HG02973 (cell line): ENCODE measurements around the gene ADGRG3.

Experiments
- ATAC-seq: cut with Tn5 transposase; IDR thresholded peaks from one replicate; pipeline ENCODE4 v1.9.1; 2021; ENCODE audit warnings: moderate library complexity; ENCODE audit not compliant: unreplicated experiment

ADGRG3 gene

DNA sequence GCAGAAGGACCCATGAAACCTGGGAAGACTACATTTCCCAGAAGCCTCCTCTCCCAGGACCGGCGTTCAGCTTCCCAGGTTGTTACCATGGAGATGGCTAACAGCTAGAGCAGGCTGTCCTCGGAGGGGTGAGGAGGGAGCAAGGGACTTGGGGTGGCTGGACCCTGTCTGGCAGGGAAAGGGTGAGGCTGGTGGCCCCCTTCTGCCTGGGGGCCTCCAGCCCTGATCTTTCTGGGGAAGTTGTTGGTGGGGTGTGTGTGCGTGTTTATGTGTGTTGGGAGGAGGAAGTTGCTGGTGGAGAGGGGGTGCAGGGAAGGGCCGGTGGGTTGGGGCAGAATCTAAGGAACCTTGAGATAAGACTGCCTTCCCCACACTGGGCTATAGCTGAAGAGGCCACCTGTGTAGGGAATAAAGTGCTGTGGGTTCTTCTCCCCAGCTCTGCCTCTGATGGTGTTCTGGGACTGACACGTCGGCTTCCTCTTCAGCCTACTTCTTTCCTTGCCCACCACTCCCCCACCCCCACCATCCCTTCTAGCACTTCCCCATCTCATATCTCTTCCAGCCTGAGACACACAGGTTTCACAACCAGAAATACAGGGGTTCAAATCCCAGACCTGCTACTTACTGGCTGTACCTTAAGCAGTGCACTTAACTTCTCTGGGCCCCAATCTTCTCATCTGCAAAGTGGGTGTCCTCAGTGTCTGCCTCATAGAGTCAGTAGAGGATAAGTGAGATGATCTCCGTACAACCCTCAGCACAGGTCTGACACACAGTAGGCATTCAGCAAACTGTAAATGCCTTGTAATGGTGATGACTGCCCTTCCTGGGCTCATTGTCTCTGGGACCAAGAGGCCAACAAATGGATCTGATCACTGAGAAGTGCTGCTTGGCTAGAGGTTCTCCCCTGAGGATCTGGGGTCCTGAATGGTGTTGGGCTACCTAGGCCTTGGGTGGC lies 26.9 kb downstream of the ADGRG3 start, which contains the start of gene DRC7:
TSS of gene DRC7 (plus strand) at position 82 of the 955 bp plus-strand sequence. CDS start 3,144 bp downstream, outside the sequence.
- ATAC-seq, result no peak

- ATAC-seq, result no peak
These were observed 27.6 kb downstream of the ADGRG3 start for GRCh38 chr16:57695680-57696069.

GRCh38 chr16:57696240-57696639 lies 28.1 kb downstream of the ADGRG3 start:
- no peak for ATAC-seq

- ATAC-seq, result no peak
These were observed 29.9 kb downstream of the ADGRG3 start for GRCh38 chr16:57697896-57698537.

- ATAC-seq, result no peak
These were observed 30.8 kb downstream of the ADGRG3 start for GRCh38 chr16:57698812-57699405.

- ATAC-seq, result no peak
These were observed 31.4 kb downstream of the ADGRG3 start for GRCh38 chr16:57699481-57699880.

GRCh38 chr16:57699899-57700298 lies 31.8 kb downstream of the ADGRG3 start:
- ATAC-seq, result no peak

DNA sequence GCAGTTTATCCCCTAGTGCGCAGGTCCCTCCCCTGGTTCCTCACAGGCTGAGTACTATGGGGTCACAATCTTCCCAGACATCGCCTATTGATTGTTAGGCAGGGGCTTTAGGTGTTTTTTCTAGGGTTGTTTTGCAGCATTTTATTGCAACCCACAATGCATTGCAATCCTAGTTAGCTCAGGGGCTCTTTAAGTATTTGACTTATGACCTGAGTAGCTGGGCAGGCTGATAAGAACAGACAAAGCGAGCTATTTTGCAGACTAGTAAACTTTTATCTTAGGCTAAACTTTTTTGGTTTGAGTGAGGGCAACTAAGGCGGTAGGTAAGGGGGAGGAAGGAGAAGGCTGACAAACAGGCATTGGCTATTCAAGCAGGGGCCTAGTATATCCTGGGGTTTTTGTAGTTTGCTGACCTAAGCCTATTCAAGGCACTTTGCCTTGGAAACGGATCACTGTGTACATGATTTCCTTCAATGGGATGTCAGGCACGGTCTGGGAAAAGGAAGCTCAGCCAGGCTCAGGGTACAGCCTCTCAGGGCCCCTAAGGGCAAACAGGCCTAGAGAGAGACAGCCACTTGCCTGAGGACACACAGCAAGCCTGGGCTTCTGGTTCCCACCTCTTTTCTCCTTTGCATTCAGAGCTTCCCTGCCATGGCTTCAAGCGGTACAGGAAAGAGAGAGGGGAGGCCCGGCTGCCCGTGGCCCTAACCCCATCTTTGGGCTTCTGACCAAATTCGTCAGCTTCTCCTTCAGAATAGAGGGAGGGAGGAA lies 32.9 kb downstream of the ADGRG3 start:
- ATAC-seq, result no peak

DNA sequence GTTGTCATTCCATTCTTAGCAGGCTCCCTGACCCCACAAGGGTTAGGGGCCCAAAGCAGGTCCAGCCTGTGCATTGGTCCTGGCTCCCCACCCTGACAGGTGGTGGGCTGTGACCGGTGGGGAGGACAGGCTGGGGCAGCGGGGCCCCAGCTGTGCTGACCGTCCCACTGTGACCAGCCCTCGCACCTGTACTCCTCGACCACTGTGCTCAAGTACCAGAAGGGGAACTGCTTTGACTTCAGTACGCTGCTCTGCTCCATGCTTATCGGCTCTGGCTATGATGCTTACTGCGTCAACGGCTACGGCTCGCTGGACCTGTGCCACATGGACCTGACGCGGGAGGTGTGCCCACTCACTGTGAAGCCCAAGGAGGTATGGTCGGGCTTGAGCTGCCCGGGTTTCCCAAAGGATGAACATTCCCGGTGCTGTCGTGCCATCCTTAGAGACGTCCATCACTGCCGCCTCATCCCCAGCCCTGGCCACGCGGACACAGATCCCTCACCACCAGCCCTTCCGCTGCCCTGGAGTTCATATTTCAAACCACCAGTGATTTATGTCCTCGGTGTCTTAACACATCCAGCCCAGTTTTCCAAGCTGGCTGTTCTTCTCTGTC lies 33.8 kb downstream of the ADGRG3 start:
- ATAC-seq, result no peak

GRCh38 chr16:57703416-57704010 lies 35.4 kb downstream of the ADGRG3 start:
- no peak for ATAC-seq

DNA sequence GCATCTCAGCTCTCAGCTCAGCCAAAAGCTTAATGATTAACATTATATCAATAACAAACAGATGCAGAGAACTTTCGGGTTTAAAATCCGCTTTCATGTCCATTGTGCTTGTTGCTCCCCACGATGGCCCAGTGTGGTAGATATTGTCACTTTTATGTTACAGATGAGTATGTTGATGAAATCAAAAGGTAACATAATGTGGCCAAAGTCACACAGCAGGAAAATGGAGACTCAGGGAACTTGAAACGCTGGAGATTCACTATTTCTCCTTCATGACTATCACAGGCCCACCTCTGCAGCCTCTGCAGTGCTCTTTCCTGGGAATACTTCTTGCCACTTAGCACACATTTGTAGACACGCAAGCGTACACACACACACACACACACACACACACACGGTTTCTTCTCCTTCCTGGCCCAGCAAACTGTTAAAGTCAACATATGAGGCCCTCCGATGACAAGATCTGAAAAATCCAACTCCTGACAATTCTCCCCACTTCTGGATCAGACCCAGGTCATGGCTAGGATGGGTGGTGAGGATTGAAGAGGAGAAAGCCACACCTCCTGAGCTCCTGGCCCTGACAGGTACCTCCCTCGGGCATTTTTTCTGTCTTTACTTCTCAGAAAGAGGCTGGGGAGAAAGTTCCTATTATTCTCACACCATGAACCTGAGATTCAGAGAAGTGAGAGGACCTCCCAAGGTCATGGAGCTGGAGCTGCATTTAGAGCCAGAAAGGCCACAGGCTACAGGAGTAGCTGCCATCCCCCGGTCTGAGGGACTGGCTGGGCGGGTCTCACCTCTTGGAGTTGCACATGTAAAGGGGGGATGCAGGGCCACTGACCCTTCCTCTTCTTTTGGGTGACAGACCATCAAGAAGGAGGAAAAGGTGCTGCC lies 36.2 kb downstream of the ADGRG3 start:
- no peak for ATAC-seq

- no peak for ATAC-seq
These were observed 37.1 kb downstream of the ADGRG3 start for GRCh38 chr16:57704905-57705852.

- ATAC-seq, result no peak
These were observed 38.6 kb downstream of the ADGRG3 start for GRCh38 chr16:57706717-57707116.

DNA sequence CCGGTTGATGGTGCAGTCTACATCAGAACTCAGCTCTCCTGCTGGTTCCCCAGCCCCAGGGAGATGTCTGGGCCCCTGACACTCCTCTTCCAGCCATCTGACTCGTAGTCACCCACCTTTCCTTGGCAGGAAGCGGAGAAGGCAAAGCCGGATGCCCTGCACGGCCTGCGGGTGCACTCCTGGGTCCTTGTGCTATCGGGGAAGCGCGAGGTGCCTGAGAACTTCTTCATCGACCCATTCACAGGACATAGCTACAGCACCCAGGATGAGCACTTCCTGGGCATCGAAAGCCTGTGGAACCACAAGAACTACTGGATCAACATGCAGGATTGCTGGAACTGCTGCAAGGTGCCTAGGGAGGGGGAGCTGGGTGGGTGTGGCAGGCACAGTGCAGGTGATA lies 39.2 kb downstream of the ADGRG3 start:
- ATAC-seq, result no peak

DNA sequence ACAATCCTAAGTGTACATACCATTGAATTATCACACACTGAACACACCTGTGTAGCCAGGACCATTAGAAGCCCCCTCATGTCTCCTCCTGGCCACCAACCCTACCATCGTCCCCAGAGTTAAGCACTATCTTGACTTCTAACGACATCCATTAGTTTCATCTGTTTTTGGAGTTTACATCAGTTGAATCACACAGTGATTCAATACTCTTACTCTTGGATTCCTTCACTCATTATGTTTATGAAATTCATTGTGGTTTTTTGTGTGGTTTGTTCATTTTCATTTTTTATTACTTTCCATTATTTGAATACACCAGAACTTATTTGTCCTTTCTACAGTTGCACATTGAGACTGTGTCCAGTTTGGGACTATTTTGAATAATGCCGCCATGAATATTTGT lies 40.1 kb downstream of the ADGRG3 start:
- ATAC-seq, result no peak

- no peak for ATAC-seq
These were observed 41.6 kb downstream of the ADGRG3 start for GRCh38 chr16:57709663-57710062.

DNA sequence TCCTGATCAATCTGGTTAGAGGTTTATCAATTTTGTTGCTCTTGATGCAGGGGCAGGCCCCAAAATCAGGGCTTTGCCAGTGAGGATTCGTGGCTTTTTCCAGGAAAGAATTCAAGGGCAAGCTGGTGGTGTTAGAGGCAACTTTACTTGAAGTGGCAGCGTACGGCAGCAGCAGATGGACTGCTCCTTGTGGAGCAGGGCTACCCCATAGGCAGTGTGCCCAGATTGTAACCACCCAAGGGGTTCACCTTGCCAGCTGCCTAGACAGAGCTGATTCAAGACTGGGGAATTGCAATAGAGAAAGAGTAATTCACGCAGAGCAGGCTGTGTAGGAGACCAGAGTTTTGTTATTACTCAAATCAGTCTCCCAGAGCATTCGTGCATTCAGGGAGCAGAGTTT lies 43.2 kb downstream of the ADGRG3 start:
- ATAC-seq, result no peak

GRCh38 chr16:57711993-57712392 lies 43.9 kb downstream of the ADGRG3 start:
- no peak for ATAC-seq
